ENCODE data around the gene MEX3D. TPM values are rescaled to one million over a fixed set of nuclear protein-coding genes. Genes with fewer than 3 reads are reported as not detected.

The MEX3D gene
- polyA plus RNA-seq, 1 donor (not counting 4 experiments of a cell fraction or from before 2014, with no cell fraction given) = 3.9 TPM

DNA sequence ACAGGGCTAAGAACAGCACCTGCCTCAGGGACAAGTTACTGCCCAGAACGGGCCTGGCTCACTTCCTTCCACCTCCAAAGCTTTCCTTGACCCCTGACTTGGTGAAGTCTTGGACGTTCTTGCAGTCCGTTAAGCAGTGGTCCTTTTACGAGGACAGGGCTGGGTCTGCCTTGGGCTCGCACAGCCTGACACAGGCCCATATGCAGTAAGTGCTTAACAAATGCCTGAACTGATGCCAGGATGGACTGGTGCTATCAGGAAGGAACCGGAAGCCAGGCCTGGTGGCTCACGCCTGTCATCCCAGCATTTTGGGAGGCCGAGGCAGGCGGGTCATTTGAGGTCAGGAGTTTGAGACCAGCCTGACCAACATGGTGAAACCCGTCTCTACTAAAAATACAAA lies 46.1 kb downstream of the MEX3D start:
- H3K9me3 ChIP-seq (ENCODE audit: control insufficient read depth, low read depth, low read length) = no peaks in the 10 kb centered on the region
- H4K20me1 ChIP-seq (ENCODE audit: control insufficient read depth, extremely low read depth, insufficient read depth, low read length) = peaks cover 2% of the 10 kb centered on the region
- H3K4me2 ChIP-seq (ENCODE audit: control insufficient read depth, extremely low read depth, insufficient read depth, low read depth, low read length) = no peak overlapping the region
- H3K9me1 ChIP-seq (ENCODE audit: control insufficient read depth, extremely low read depth, insufficient read depth, low read length) = no peaks in the 10 kb centered on the region
- no peaks in the 10 kb centered on the region for H3K79me2 ChIP-seq (ENCODE audit: control insufficient read depth, insufficient read depth, low read length)
- H3K9ac ChIP-seq (ENCODE audit: control insufficient read depth, extremely low read depth, insufficient read depth, low read length) = no peak overlapping the region
- H3K36me3 ChIP-seq (ENCODE audit: control insufficient read depth in 2 of 2, extremely low read depth in 1 of 2, insufficient read depth in 2 of 2, low read length in 2 of 2) = no peaks in the 10 kb centered on the region
- FAIRE-seq = no peak
- TF ChIP-seq EZH2 (IDR thresholded peaks at IDR 0.05; ENCODE audit: low read length) = no peak
- TF ChIP-seq, protein P1, sequence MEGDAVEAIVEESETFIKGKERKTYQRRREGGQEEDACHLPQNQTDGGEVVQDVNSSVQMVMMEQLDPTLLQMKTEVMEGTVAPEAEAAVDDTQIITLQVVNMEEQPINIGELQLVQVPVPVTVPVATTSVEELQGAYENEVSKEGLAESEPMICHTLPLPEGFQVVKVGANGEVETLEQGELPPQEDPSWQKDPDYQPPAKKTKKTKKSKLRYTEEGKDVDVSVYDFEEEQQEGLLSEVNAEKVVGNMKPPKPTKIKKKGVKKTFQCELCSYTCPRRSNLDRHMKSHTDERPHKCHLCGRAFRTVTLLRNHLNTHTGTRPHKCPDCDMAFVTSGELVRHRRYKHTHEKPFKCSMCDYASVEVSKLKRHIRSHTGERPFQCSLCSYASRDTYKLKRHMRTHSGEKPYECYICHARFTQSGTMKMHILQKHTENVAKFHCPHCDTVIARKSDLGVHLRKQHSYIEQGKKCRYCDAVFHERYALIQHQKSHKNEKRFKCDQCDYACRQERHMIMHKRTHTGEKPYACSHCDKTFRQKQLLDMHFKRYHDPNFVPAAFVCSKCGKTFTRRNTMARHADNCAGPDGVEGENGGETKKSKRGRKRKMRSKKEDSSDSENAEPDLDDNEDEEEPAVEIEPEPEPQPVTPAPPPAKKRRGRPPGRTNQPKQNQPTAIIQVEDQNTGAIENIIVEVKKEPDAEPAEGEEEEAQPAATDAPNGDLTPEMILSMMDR (optimal IDR thresholded peaks at IDR 0.05 in 1 of 3, IDR thresholded peaks at IDR 0.05 in 1 of 3, conservative IDR thresholded peaks at IDR 0.05 in 1 of 3; ENCODE audit: extremely low read depth in 1 of 3, insufficient read depth in 2 of 3, low read length in 3 of 3) = no peak
- peaks cover 37% of the 10 kb centered on the region for H3K27me3 ChIP-seq (ENCODE audit: control insufficient read depth, extremely low read depth, insufficient read depth, low read length)
- H3K27ac ChIP-seq (ENCODE audit: control insufficient read depth, insufficient read depth, low read length) = no peak overlapping the region
- no peak for DNase-seq (ENCODE audit: low read depth, low spot score)
- dilution Hi-C loops (cut with MboI; ENCODE audit: extremely low pct_ligation_motif_present, low sequenced_read_pairs) = no loop called here
- H3K4me1 ChIP-seq (ENCODE audit: control insufficient read depth, extremely low read depth, insufficient read depth, low read length) = no peaks in the 10 kb centered on the region
- H3K4me3 ChIP-seq (ENCODE audit: control insufficient read depth in 2 of 3, extremely low read depth in 1 of 3, insufficient read depth in 2 of 3, low read depth in 1 of 3, low read length in 3 of 3) = no peak overlapping the region
- no peak overlapping the region for H2AFZ ChIP-seq (ENCODE audit: control insufficient read depth, low read length)

DNA sequence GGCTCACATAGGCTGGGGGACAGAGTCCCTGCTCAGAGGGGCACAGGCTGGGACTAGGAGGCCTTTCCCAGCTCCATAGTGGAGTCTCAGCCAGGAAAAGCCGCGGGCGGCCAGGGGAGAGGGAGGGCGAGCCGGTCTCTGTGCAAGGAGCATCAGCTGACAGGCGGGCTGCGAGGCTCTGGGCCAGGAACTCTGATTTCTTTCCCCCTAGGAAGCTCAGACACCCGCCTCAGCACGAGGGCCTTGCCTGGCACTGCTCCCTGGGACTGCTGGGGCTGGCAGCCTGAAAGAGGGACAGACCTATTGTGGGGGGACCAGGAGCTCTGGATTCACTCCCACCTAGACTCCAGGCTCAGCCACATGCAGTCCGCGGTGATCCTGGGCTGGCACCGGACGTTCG lies 46.5 kb downstream of the MEX3D start:
- no peak for FAIRE-seq
- no peaks in the 10 kb centered on the region for H3K79me2 ChIP-seq (ENCODE audit: control insufficient read depth, insufficient read depth, low read length)
- no peaks in the 10 kb centered on the region for H3K4me1 ChIP-seq (ENCODE audit: control insufficient read depth, extremely low read depth, insufficient read depth, low read length)

More for the DNA sequence above, 46.5 kb downstream of the MEX3D start:
- dilution Hi-C loops (cut with MboI; ENCODE audit: extremely low pct_ligation_motif_present, low sequenced_read_pairs) = no loop called here
- no peak overlapping the region for H3K4me2 ChIP-seq (ENCODE audit: control insufficient read depth, extremely low read depth, insufficient read depth, low read depth, low read length)
- H3K36me3 ChIP-seq (ENCODE audit: control insufficient read depth in 2 of 2, extremely low read depth in 1 of 2, insufficient read depth in 2 of 2, low read length in 2 of 2) = no peaks in the 10 kb centered on the region
- H3K27me3 ChIP-seq (ENCODE audit: control insufficient read depth, extremely low read depth, insufficient read depth, low read length) = peaks cover 37% of the 10 kb centered on the region
- DNase-seq (ENCODE audit: low read depth, low spot score) = no peak
- H2AFZ ChIP-seq (ENCODE audit: control insufficient read depth, low read length) = no peak overlapping the region
- no peak overlapping the region for H3K4me3 ChIP-seq (ENCODE audit: control insufficient read depth in 2 of 3, extremely low read depth in 1 of 3, insufficient read depth in 2 of 3, low read depth in 1 of 3, low read length in 3 of 3)
- H3K9me1 ChIP-seq (ENCODE audit: control insufficient read depth, extremely low read depth, insufficient read depth, low read length) = no peaks in the 10 kb centered on the region
- TF ChIP-seq, protein P1 (optimal IDR thresholded peaks at IDR 0.05 in 1 of 3, IDR thresholded peaks at IDR 0.05 in 1 of 3, conservative IDR thresholded peaks at IDR 0.05 in 1 of 3; ENCODE audit: extremely low read depth in 1 of 3, insufficient read depth in 2 of 3, low read length in 3 of 3) = no peak
- no peak for TF ChIP-seq EZH2 (IDR thresholded peaks at IDR 0.05; ENCODE audit: low read length)
- no peak overlapping the region for H3K27ac ChIP-seq (ENCODE audit: control insufficient read depth, insufficient read depth, low read length)
- H4K20me1 ChIP-seq (ENCODE audit: control insufficient read depth, extremely low read depth, insufficient read depth, low read length) = peaks cover 2% of the 10 kb centered on the region
- H3K9me3 ChIP-seq (ENCODE audit: control insufficient read depth, low read depth, low read length) = no peaks in the 10 kb centered on the region
- H3K9ac ChIP-seq (ENCODE audit: control insufficient read depth, extremely low read depth, insufficient read depth, low read length) = no peak overlapping the region

All from keratinocyte (primary cell).